GM18951 (cell line): ENCODE results near the gene CHID1.

Experiments
- POLR2A ChIP-seq: IDR thresholded peaks from 4 replicates; pipeline ENCODE4 v1.6.1; 2011; ENCODE audit warnings: mild to moderate bottlenecking; ENCODE audit not compliant: insufficient read length, insufficient read depth; ENCODE audit errors: extremely low read depth
- in situ Hi-C: fragments of 300-500 bp; cut with MboI; formaldehyde crosslinking; loops from one replicate; pipeline ENCODE4 v1.12.0; 2022; ENCODE audit warnings: low sequenced_read_pairs, mixed read lengths, inconsistent platforms; ENCODE audit not compliant: unreplicated experiment

The CHID1 gene

GRCh38 chr11:830295-831117, 80.1 kb downstream of the CHID1 start:
- in situ Hi-C loops = no loop called here
- TF ChIP-seq POLR2A = no peak

DNA sequence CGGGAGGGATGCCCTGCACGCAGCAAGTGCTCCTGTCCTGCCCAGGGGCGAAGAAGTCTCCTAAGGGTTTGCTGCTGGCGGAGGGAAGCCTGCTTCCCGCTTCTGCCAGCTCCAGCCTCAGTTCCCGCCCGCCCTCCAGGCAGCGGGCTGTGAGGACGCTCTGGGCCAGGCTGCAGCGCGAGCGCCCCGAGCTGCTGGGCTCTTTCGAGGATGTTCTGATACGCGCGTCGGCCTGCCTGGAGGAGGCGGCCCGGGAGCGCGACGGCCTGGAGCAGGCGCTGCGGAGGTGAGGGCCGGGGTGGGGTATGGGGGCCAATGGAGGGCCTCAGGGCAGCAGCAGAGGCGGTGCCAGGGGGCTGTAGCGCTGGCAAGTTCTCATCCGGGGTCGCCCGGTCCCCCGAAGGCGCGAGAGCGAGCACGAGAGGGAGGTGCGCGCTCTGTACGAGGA, 80.7 kb downstream of the CHID1 start:
- in situ Hi-C loops = no loop called here
- TF ChIP-seq POLR2A = peak; percentile 20

- peak; percentile 14 for TF ChIP-seq POLR2A
- in situ Hi-C loops = no loop called here
Observed at GRCh38 chr11:829176-829846, 81.3 kb downstream of the CHID1 start.

- in situ Hi-C loops = no loop called here
- TF ChIP-seq POLR2A = no peak
Observed at GRCh38 chr11:828506-829175, 82.0 kb downstream of the CHID1 start.

DNA sequence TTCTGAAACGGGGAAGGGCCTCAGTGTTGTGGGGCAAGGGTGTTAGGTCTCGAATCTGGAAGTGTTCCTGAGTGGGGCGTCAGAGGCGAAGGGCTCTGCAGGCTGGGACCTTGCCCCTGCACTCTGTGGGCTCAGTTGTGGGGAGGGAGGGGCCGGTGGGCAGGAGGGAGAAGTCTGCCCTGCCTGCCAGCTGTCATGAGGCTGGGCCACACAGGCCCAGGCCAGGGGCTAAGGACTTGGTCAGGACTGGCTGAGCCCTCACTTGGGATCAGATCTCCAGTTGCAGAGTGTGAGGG, 82.8 kb downstream of the CHID1 start, which contains the start of gene CRACR2B:
Gene CRACR2B, plus strand, starts transcription at position 23 of the 296 bp plus-strand sequence. CDS start 689 bp downstream, outside the sequence.
- no peak for TF ChIP-seq POLR2A
- in situ Hi-C loops = no loop called here

- in situ Hi-C loops = no loop called here
- TF ChIP-seq POLR2A = peak; percentile 53
Observed at GRCh38 chr11:827146-827896, 83.3 kb downstream of the CHID1 start.

GRCh38 chr11:826836-827145, 83.8 kb downstream of the CHID1 start:
- in situ Hi-C loops = no loop called here
- TF ChIP-seq POLR2A = no peak

GRCh38 chr11:826227-826621, 84.4 kb downstream of the CHID1 start:
- TF ChIP-seq POLR2A = no peak
- in situ Hi-C loops = no loop called here

GRCh38 chr11:825366-826226, 85.0 kb downstream of the CHID1 start:
- in situ Hi-C loops = no loop called here
- no peak for TF ChIP-seq POLR2A

DNA sequence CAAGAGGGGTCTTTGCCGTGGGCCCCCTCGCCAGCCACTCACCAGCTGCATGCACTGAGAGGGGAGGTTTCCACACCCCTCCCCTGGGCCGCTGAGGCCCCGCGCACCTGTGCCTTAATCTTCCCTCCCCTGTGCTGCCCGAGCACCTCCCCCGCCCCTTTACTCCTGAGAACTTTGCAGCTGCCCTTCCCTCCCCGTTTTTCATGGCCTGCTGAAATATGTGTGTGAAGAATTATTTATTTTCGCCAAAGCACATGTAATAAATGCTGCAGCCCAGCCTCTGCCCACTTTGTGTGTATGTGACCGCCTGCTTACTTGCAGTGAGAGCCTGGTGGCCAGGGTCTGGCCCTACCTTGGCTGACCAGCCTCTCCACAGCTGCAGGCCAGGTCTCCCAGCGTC, 85.7 kb downstream of the CHID1 start:
- no peak for TF ChIP-seq POLR2A

DNA sequence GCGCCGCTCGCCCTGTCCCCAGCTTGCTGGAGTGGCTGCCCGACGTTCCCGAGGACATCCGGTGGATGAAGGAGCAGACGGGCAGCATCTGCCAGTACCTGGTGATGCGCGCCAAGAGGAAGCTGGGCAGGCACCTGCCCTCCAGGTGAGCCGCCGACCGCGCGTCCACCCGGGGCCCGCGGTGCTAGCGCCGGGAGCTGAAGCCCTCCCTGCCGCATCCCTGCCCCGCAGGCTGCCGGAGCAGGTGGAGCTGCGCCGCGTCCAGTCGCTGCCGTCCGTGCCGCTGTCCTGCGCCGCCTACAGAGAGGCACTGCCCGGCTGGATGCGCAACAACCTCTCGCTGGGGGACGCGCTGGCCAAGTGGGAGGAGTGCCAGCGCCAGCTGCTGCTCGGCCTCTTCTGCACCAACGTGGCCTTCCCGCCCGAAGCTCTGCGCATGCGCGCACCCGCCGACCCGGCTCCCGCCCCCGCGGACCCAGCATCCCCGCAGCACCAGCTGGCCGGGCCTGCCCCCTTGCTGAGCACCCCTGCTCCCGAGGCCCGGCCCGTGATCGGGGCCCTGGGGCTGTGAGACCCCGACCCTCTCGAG, 86.2 kb downstream of the CHID1 start:
- no peak for TF ChIP-seq POLR2A

More for the DNA sequence above, 85.7 kb downstream of the CHID1 start:
- in situ Hi-C loops = no loop called here

More for the DNA sequence above, 86.2 kb downstream of the CHID1 start:
- in situ Hi-C loops = no loop called here
